T-helper 17 cell (primary cell): ENCODE measurements around the gene TAF13. TPM values are rescaled to one million over a fixed set of nuclear protein-coding genes. Genes with fewer than 3 reads are reported as not detected.
"Not testable (repeated sequence)": the region's sequence is repeated elsewhere in the genome, so short reads cannot be mapped to it uniquely, and the experiment has no call there.

Experiments
- ATAC-seq: fragments of 150-1000 bp; cut with Tn5 transposase; 2 replicates; pipeline ENCODE4 v1.10.0; 2021; ENCODE audit warnings: mild to moderate bottlenecking, moderate library complexity
- DNase-seq, 3 donors: peaks; one replicate each; pipeline versions ENCODE4 v3.0.0 to v3.0.0-alpha.2; 2020 to 2021
- H3K9me3 ChIP-seq: one replicate; pipeline ENCODE4 v1.7.0; 2013; ENCODE audit warnings: low read length, mild to moderate bottlenecking; ENCODE audit not compliant: control insufficient read depth, poor library complexity, severe bottlenecking
- H3K27ac Mint-ChIP-seq: one replicate; pipeline ENCODE4 v1.8.0; 2022; ENCODE audit warnings: mild to moderate bottlenecking, moderate library complexity, mixed read lengths
- H3K27me3 Mint-ChIP-seq: one replicate; pipeline ENCODE4 v1.8.0; 2022; ENCODE audit warnings: mixed read lengths
- H3K36me3 Mint-ChIP-seq: one replicate; pipeline ENCODE4 v1.8.0; 2022; ENCODE audit warnings: low read depth, mixed read lengths
- H3K4me1 Mint-ChIP-seq: one replicate; pipeline ENCODE4 v1.8.0; 2022; ENCODE audit warnings: mild to moderate bottlenecking, mixed read lengths
- H3K4me3 Mint-ChIP-seq: one replicate; pipeline ENCODE4 v1.8.0; 2022; ENCODE audit warnings: mild to moderate bottlenecking, moderate library complexity, mixed read lengths
- total RNA-seq, 4 donors: library from RNA in 2 of 4; stranded (reverse) in 2 of 4; gene quantifications; one replicate each; pipeline ENCODE4 v1.2.3 and lab custom pipeline; 2022 to 2026

Gene TAF13
- total RNA-seq, 2 donors from 2014 or later, result 24.3 to 32.9 TPM

- Mint-ChIP-seq H3K4me3 (no peak overlapping the region), H3K4me1 (no peaks in the 10 kb centered on the region), H3K27ac (no peak overlapping the region), H3K27me3 (peaks cover 6% of the 10 kb centered on the region), H3K36me3 (no peaks in the 10 kb centered on the region)
- no peaks in the 10 kb centered on the region for H3K9me3 ChIP-seq
- DNase-seq, result no peak
- ATAC-seq, result no peak
These were observed 25.4 kb downstream of the TAF13 start for GRCh38 chr1:109050228-109050995.

DNA sequence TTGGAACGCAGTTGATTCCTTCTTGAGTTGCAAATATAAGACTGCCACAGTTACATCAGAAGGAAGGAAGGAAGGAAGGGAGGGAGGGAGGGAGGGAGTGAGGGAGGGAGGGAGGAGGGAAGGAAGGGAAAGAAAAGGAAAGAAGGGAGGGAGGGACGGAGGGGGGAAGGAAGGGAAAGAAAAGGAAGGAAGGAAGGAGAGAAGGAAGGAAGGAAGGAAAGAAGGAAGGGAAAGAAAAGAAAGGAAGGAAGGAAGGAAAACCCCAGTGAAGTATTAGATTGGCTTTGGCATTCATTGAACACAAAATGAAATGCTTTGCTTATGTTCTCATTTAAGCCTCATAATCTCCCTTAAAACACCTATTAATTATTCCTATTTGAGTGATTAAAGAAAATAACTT is 27.5 kb downstream of the TAF13 start:
- no peaks in the 10 kb centered on the region for H3K4me1 Mint-ChIP-seq
- no peaks in the 10 kb centered on the region for H3K9me3 ChIP-seq
- DNase-seq (no peak), ATAC-seq (no peak)
- H3K27me3 Mint-ChIP-seq, result peaks cover 6% of the 10 kb centered on the region
- H3K27ac Mint-ChIP-seq, result no peak overlapping the region
- H3K36me3 Mint-ChIP-seq, result no peaks in the 10 kb centered on the region
- no peak overlapping the region for H3K4me3 Mint-ChIP-seq

DNA sequence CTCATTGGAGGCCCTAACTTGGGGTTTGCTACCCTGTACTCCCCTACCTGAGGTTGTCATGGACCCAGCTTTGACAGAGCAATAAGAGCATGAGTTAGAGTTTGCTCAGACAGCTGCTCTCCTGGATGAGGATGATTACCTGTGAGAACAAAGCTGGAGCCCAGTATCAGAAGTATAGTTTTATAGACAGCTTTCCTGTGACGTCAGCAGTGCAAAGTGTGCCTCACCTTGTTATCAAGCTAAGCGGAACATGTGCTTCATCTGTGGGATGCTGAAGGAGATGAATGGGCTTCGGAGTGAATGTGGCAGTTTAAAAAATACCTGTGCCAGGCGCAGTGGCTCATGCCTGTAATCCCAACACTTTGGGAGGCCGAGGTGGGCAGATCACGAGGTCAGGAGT is 28.5 kb downstream of the TAF13 start:
- Mint-ChIP-seq H3K27ac (no peak overlapping the region), H3K36me3 (no peaks in the 10 kb centered on the region), H3K27me3 (peaks cover 6% of the 10 kb centered on the region), H3K4me3 (no peak overlapping the region), H3K4me1 (peaks cover 3% of the 10 kb centered on the region)
- ATAC-seq (no peak), DNase-seq (no peak)
- H3K9me3 ChIP-seq, result no peaks in the 10 kb centered on the region

GRCh38 chr1:109046671-109047070 is 29.1 kb downstream of the TAF13 start:
- no peaks in the 10 kb centered on the region for H3K36me3 Mint-ChIP-seq
- peaks cover 6% of the 10 kb centered on the region for H3K27me3 Mint-ChIP-seq
- DNase-seq, result no peak
- H3K4me1 Mint-ChIP-seq, result peaks cover 5% of the 10 kb centered on the region
- no peaks in the 10 kb centered on the region for H3K9me3 ChIP-seq
- no peak overlapping the region for H3K4me3 Mint-ChIP-seq
- no peak overlapping the region for H3K27ac Mint-ChIP-seq
- no peak for ATAC-seq

DNA sequence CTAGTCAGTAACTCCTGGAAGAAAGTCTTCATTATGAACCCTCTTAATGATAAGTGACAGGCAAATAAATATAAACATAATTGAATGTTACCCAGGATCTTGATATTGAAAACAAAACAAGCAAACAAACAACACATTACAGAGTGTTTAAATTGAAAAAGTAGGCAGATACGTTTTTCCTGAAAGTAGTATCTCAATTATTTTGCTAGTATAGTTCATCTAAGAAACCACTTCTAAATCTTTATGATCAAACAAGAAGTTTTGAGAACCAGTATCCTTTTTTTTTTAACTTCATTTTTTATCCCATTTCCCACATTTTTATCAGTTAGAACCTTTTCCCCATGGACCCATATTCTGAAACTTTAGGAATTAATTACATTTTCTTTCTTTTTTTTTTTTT is 30.2 kb downstream of the TAF13 start:
- peaks cover 4% of the 10 kb centered on the region for H3K27me3 Mint-ChIP-seq
- H3K4me1 Mint-ChIP-seq, result peaks cover 8% of the 10 kb centered on the region
- no peak overlapping the region for H3K27ac Mint-ChIP-seq
- no peaks in the 10 kb centered on the region for H3K9me3 ChIP-seq
- no peak for ATAC-seq
- DNase-seq, result no peak
- H3K4me3 Mint-ChIP-seq, result no peak overlapping the region
- H3K36me3 Mint-ChIP-seq, result no peaks in the 10 kb centered on the region

DNA sequence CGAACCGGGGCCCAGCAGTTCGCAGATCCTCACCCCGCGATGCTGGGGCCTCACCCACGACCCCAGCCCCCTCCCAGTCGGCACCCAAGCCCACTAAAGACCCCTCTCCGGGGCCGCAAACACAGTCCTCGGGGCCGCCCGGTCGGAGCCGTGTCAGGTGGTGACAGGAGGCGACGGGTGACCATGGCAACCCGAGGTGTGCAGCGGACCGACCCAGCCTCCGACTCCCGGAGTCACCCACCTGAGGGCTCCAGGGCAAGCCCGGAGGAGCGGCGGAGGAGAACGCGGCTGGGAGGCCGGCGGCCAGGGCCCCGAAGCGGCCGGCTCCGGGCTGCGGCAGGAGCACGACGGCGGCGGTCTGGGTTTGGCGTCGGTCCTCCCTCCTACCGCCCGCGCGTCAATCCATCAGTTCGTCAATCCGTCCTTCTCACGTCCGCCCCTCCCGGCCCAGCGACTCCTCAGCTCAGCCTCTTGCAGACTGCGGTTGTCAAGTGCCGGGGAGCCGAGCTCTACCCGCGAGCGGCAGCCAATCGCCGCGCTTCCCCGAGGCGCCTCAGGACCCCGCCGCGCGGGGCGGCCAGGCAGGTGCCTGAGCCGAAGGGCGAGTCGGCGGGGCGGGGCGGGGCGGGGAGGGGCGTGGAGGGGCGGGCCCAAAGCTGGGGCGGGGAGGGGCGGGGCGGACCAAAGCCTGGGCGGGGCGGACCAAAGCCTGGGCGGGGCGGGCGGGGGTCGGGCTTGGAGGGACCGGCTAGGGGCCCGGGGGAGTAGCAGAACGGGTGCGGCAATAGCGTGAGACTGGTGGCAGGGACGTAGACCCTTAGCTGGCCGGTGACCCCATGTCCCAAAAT is 34.0 kb downstream of the TAF13 start, which contains the start of gene WDR47:
Gene WDR47, minus strand, starts transcription at position 482 of the 848 bp plus-strand sequence. CDS start 18,590 bp downstream, outside the sequence.
- Mint-ChIP-seq H3K4me1 (peaks cover 12% of the 10 kb centered on the region), H3K4me3 (peak within 1 kb of the TSS; percentile 94), H3K27ac (peak within 1 kb of the TSS; percentile 77), H3K27me3 (no peaks in the 10 kb centered on the region), H3K36me3 (no peaks in the 10 kb centered on the region)
- peak; percentile 97 for ATAC-seq
- H3K9me3 ChIP-seq, result no peaks in the 10 kb centered on the region
- DNase-seq, result peak; percentile 95 to 96 (median 95)

- H3K9me3 ChIP-seq, result no peaks in the 10 kb centered on the region
- ATAC-seq, result peak; percentile 3
- peak overlapping the region; percentile 77 for H3K27ac Mint-ChIP-seq
- H3K27me3 Mint-ChIP-seq, result no peaks in the 10 kb centered on the region
- peak overlapping the region; percentile 94 for H3K4me3 Mint-ChIP-seq
- no peaks in the 10 kb centered on the region for H3K36me3 Mint-ChIP-seq
- H3K4me1 Mint-ChIP-seq, result peaks cover 12% of the 10 kb centered on the region
- peak in 1 of 3 donors; percentile 13 for DNase-seq
These were observed 34.7 kb downstream of the TAF13 start for GRCh38 chr1:109040989-109041620.

DNA sequence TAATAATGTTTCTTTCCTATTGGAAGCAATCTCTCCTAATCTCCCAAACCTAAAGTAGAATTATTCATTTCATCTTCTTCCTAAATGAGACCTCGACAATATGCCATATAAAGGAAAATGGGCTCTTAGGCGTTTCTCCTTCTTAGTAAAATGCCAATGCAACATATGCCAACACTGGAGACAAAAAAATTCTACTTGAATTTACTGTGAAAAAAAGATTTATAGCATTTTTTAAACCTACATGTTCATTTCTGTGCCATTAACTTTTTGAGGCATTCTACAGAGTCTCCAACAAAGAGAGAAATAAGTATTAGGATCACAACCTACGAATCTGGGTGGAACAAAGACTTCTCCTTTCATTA is 35.2 kb downstream of the TAF13 start:
- no peaks in the 10 kb centered on the region for H3K9me3 ChIP-seq
- Mint-ChIP-seq H3K4me1 (peaks cover 12% of the 10 kb centered on the region), H3K4me3 (peak overlapping the region; percentile 94), H3K36me3 (no peaks in the 10 kb centered on the region), H3K27ac (peak overlapping the region; percentile 77), H3K27me3 (no peaks in the 10 kb centered on the region)
- DNase-seq, result no peak
- no peak for ATAC-seq

- DNase-seq (no peak), ATAC-seq (no peak)
- Mint-ChIP-seq H3K27me3 (no peaks in the 10 kb centered on the region), H3K4me1 (no peaks in the 10 kb centered on the region), H3K4me3 (no peak overlapping the region), H3K27ac (no peak overlapping the region), H3K36me3 (no peaks in the 10 kb centered on the region)
- H3K9me3 ChIP-seq, result no peaks in the 10 kb centered on the region
These were observed 41.4 kb downstream of the TAF13 start for GRCh38 chr1:109034382-109034781.

GRCh38 chr1:109029493-109029892 is 46.3 kb downstream of the TAF13 start:
- not testable (repeated sequence) for H3K27ac Mint-ChIP-seq, H3K9me3 ChIP-seq, H3K27me3 Mint-ChIP-seq, DNase-seq, H3K36me3 Mint-ChIP-seq, ATAC-seq, H3K4me3 Mint-ChIP-seq, H3K4me1 Mint-ChIP-seq

DNA sequence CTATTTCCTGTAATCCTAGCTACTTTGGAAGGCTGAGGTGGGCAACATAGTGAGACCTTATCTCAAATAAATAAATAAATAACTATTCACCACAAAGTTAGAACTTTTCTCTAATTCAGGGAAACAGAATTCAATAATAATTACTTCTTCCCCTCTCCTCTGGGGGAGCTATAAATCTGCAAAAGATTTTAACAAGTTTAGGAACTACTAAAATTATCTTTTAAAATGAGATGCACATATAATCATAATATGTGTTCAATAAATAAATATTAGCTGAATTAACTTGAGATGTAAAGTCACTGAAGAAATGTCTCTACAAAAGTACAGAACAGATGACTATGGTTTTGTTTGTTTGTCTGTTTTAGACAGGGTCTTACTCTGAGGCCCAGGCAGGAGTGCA is 48.0 kb downstream of the TAF13 start:
- no peak overlapping the region for H3K27ac Mint-ChIP-seq
- no peaks in the 10 kb centered on the region for H3K27me3 Mint-ChIP-seq

DNA sequence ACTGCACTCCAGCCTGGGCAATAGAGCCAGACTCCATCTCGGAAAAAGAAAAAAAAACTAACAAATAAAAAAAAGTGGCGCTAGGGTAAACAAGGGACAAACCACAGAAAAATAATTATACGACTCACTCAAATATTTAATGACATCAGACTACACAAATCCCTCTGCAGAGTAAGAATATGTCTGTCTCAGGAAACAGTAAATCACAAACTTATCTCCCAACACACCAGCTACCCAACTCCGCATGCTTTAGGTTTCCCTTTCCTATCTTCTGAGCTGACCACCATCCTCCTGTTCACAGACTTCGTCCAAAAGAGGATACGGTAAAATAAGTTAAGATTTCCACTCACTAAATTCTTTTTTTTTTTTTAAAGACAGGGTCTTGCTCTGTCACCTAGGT is 50.1 kb downstream of the TAF13 start:
- no peaks in the 10 kb centered on the region for H3K9me3 ChIP-seq
- no peak overlapping the region for H3K27ac Mint-ChIP-seq
- DNase-seq (no peak), ATAC-seq (no peak)
- no peak overlapping the region for H3K4me3 Mint-ChIP-seq
- H3K27me3 Mint-ChIP-seq, result no peaks in the 10 kb centered on the region
- no peaks in the 10 kb centered on the region for H3K4me1 Mint-ChIP-seq
- H3K36me3 Mint-ChIP-seq, result no peaks in the 10 kb centered on the region

More for the DNA sequence above, 48.0 kb downstream of the TAF13 start:
- DNase-seq, result no peak
- no peaks in the 10 kb centered on the region for H3K4me1 Mint-ChIP-seq
- no peak overlapping the region for H3K4me3 Mint-ChIP-seq
- no peaks in the 10 kb centered on the region for H3K36me3 Mint-ChIP-seq
- ATAC-seq, result no peak
- H3K9me3 ChIP-seq, result no peaks in the 10 kb centered on the region

DNA sequence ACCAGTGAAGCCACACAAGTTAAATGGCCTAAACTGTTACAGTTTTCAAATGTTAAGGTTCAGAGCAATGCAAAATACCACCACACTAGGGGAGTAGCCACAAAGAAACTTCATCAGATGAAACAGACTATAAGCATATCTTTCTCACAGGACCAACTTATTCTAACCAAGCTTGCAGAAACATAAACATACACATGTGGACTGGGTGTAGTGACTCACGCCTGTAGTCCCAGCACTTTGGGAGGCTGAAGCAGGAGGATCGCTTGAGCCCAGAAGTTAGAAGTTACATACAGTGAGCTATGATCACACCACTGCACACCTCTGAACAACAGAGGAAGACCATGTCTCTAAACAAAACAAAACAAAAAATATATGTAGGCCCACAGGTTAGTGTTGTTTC is 51.2 kb downstream of the TAF13 start:
- Mint-ChIP-seq H3K27ac (no peak overlapping the region), H3K36me3 (no peaks in the 10 kb centered on the region), H3K4me1 (no peaks in the 10 kb centered on the region), H3K4me3 (no peak overlapping the region), H3K27me3 (no peaks in the 10 kb centered on the region)
- H3K9me3 ChIP-seq, result no peaks in the 10 kb centered on the region
- no peak for ATAC-seq
- DNase-seq, result no peak
